NCI-H187 treated with DMSO at 0.1 percent for 48 hours (cell line): Measurements from ENCODE around the gene HSPA1B.
A peak's percentile ranks its signal among the peaks of the same experiment; 100 is the strongest.
"Not testable (repeated sequence)": the region's sequence is repeated elsewhere in the genome, so short reads cannot be mapped to it uniquely, and the experiment has no call there.

Experiments
- DNase-seq: peaks from one replicate; lab custom pipeline; 2025; lab: John Stamatoyannopoulos, UW

HSPA1B gene

GRCh38 chr6:31799781-31800180, 27.8 kb upstream of the HSPA1B start:
- no peak for DNase-seq

- DNase-seq: not testable (repeated sequence)
Measured at GRCh38 chr6:31801031-31801927, 26.3 kb upstream of the HSPA1B start.

- no peak for DNase-seq
Measured at GRCh38 chr6:31805939-31806469, 21.5 kb upstream of the HSPA1B start.

- DNase-seq: peak; percentile 75
Measured at GRCh38 chr6:31806470-31807272, 20.9 kb upstream of the HSPA1B start, which contains the start of gene LSM2. TSS of gene LSM2 (minus strand) at chr6:31806966. CDS start at chr6:31806757, 209 bp downstream.

GRCh38 chr6:31808599-31808998, 18.9 kb upstream of the HSPA1B start:
- not testable (repeated sequence) for DNase-seq

- DNase-seq: no peak
Measured at GRCh38 chr6:31811645-31812044, 15.9 kb upstream of the HSPA1B start.

- DNase-seq: no peak
Measured at GRCh38 chr6:31813465-31813849, 14.1 kb upstream of the HSPA1B start.

GRCh38 chr6:31814677-31815024, 12.9 kb upstream of the HSPA1B start:
- DNase-seq: peak; percentile 90

- DNase-seq: peak; percentile 77
Measured at GRCh38 chr6:31815025-31815838, 12.3 kb upstream of the HSPA1B start, which contains the start of the genes HSPA1A and HSPA1L. TSS of gene HSPA1A (plus strand) at chr6:31815543. CDS start at chr6:31815757, 214 bp downstream. TSS of gene HSPA1L (minus strand) at chr6:31815283. CDS start at chr6:31811972, 3,311 bp downstream.

GRCh38 chr6:31817133-31817928, 10.2 kb upstream of the HSPA1B start:
- not testable (repeated sequence) for DNase-seq

- DNase-seq: not testable (repeated sequence)
Measured at GRCh38 chr6:31817929-31818511, 9.5 kb upstream of the HSPA1B start.

- DNase-seq: no peak
Measured at GRCh38 chr6:31819871-31820299, 7.7 kb upstream of the HSPA1B start.

GRCh38 chr6:31820399-31820798, 7.1 kb upstream of the HSPA1B start:
- DNase-seq: not testable (repeated sequence)

- no peak for DNase-seq
Measured at GRCh38 chr6:31821301-31822035, 6.1 kb upstream of the HSPA1B start.

- DNase-seq: no peak
Measured at GRCh38 chr6:31822036-31822821, 5.3 kb upstream of the HSPA1B start.

- DNase-seq: not testable (repeated sequence)
Measured at GRCh38 chr6:31823592-31824196, 3.8 kb upstream of the HSPA1B start.

- no peak for DNase-seq
Measured at GRCh38 chr6:31825553-31825952, 2.0 kb upstream of the HSPA1B start.

- no peak for DNase-seq
Measured at GRCh38 chr6:31826793-31827285, 699 bp upstream of the HSPA1B start.
